GM18526 (cell line): ENCODE data around the gene ABCA13.

Experiments
- POLR2A ChIP-seq: IDR thresholded peaks from 3 replicates; pipeline ENCODE4 v1.6.1; 2011; ENCODE audit not compliant: insufficient read length; ENCODE audit errors: extremely low read depth

The ABCA13 gene

DNA sequence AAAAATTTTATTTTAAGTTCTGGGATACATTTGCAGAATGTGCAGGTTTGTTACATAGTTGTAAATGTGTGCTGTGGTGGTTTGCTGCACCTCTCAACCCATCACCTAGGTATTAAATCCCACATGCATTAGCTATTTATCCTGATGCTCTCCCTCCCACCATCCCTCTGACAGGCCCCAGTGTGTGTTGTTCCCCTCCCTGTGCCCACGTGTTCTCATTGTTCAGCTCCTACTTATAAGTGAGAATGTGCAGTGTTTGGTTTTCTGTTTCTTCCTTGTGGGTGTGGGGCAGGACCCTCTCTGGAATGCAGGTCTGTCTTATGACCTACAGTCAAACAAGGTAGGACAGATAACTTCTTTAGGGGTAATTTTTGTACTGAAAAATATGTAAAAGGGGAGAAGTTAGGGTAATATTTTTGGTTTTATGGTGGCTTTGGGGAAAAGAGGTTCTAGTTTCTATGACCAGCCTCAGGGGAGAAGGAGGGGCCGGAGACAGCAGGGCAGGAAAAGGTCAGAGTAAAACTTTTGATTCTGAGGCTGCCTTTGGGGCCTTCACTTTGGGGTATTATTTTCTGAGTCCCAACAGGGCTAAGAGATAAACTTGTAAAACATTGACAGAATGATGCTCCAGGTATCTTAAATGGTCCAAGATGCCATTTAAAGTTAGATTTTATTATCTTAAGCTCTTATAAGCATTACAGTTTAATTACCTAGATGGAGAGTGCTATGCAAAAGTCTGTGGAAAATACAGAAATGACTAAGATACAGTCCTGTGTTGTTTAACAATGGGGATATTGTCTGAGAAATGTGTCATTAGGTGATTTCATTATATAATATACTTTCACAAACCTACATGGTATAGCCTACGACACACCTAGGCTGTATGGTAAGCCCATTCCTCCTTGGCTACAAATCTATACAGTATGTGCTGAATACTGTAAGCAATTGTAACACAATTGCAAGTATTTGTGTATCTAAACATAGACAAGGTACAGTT, 354.8 kb downstream of the ABCA13 start:
- TF ChIP-seq POLR2A = no peak

DNA sequence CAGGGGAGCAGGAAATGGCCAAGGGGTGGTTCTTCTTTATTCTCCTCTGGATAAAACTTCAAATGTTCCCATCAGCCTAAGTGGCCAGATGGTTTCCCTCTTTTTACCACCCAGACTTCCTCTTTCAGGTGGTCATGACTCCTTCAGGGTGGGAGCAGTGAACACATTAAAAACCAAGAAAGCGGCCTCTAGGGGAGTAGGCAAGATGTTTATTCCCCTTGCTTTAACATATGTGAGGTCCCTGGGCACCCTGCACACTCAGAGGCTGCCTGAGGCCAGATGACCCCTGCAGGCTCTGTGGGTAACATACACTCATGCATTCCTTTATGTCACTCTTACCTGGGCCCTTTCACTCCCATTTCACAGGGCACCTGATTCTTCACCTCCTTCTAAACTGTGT, 357.4 kb downstream of the ABCA13 start:
- no peak for TF ChIP-seq POLR2A

DNA sequence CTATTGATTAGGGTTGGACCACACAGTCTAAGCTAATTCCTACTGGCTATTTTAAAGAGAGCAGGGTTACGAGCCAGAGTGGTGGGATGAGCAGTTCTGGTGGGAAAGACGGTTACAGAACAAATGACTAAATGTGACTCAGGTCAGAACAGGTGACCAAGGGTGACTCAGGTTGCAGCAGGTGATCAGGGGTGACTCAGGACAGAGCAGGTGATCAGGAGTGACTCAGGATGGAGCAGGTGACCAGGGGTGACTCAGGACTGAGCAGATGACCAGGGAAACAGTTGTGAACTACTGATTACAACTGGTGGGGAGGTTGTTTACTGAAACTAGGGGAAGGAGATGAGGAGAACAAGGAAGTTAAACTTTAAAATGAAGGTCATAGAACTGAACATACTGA, 366.3 kb downstream of the ABCA13 start:
- TF ChIP-seq POLR2A = no peak

DNA sequence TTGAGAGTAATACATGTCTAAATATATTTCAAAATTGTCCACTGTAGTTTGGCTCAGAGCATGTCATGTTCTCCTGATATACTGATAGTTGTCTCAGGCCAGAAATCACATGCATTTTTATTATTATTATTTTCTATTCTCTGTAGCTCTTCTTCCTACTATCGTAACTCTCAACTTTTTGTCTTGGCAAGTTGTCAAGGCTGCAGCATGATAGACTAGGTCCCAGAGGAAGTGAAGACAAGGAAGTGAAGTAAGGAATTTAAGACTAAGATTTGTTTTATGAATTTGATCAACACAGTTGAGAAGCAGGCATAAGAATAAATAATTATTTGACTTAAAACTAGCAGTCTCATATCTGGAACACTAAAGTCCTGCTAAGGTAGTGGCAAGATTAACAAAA, 369.5 kb downstream of the ABCA13 start:
- no peak for TF ChIP-seq POLR2A

DNA sequence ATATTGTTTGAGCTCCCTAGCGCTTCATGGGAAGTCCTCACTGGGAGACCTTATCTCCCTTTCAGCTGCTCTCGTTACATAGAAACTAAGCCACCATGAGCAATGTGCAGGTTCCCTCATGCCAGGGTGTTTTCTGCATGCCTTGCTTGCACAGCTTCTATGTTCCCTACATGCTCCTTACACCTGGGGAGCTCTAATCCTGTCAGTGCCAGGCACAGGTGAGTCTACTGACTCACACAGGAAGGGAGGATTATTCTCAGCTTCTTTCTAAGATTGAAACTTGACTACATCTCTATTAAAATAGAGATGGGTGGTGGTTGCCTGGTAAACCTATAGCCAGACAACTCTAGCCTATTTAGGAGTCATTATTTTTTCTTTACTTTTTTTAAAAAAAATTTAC, 377.4 kb downstream of the ABCA13 start:
- TF ChIP-seq POLR2A = no peak

DNA sequence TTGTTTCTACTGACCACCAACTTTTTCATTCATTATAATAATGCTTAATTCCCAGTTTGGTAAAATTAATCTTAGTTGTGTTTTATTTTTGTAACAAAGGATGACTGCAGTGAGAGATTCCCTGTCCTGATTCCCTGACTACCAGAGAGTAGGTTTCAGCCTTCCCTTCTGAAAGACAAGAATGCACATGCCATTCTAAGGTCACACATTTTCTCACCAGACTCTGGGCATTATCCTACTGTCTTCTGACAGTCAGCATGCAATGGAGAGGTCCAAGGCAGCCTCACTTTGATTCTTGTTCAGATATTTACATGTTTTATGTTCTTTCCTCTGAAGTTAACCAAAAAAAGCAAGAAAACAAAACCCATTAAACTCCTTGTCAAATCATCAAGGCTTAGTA, 380.4 kb downstream of the ABCA13 start:
- TF ChIP-seq POLR2A = no peak

DNA sequence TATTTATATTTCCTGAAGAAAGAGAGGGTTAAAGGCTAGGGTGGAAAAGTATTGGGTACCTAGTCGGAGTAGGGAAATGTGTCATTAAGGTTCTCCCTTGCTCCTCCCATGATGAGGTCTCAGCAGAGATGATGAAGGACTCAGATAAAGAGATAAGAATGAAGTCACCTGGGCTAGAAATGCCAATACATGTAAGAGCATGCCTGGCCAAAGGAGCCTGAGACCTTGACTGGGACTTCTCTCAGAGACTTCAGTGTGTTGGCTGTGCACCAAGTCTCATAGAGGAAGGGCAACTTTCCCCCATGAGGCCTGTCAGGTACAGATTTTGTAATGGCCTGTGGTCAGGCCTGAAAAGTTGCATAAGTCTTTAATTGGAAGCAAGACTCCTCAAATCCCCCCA, 392.1 kb downstream of the ABCA13 start:
- no peak for TF ChIP-seq POLR2A

DNA sequence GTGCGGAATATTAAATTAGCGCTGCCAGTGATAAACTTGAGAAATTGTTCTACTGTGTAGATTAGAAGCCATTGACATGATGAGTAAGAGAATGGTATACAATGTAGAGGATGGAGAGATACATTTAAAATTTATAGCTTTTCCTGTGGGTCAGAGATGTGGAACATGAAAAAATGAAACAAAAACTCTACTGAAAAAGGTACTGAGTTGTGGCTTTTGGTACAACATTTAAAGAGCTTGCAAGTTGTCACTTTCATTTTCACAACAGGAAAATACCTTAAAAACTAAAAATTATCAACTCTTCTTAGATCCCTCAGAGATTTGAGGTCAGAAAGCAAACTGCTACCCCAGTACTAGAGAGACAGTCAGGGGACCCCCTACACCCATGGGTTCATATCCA, 404.3 kb downstream of the ABCA13 start:
- TF ChIP-seq POLR2A = no peak

DNA sequence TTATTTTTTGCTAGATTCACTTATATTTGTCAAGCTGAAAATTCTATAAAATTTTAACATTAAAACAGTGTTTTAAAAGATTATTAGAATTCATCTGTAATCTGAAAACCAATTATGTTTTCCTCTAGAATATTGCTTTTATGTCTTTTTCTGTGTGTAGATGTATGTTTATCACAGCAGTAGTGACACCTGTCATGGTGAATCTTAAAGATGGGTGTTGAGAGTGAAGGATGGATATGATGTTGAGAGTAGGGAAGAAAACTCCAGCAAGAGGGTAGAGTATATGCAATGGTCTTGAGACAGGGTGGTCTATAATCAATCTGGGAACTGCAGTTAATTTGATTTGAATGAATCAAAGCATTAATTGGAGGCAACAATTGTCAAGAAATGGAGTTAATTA, 416.2 kb downstream of the ABCA13 start:
- no peak for TF ChIP-seq POLR2A

DNA sequence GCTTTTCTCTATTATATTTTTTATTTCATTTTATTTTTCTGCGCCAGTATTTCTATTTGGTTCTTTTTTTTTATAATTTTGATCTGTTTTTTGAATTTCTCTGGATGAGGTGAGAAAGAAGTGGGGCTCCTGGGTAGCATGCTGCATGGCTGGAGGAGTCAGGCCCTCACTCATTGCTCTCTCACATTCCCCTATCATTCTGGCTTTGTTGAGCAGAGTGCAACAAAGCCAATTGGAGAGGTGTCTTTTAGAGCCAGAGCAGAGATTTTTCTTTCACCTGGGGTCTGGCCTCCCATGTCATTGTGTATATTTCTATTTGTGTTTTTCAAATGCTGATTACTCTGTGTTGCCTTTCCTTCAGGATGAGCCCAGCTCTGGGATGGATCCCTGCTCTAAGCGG, 423.1 kb downstream of the ABCA13 start:
- no peak for TF ChIP-seq POLR2A

DNA sequence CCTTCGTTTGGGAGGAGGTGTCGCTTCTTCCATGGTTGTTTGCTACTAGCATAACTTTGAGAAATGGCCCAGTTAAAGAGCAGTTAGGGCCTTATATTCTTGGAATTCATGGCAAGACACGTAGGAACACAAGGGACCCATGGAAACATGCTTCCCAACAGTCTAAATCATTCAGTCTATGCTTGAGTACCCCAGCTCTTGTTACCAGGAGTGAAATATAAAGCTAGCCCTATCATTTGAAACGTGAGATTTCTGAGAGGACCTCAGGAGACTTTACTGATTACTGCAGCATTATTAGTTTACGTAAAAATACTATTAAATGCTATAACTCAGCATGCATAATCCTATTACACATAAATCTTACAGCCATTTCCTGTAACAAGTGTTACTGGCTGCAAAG, 424.5 kb downstream of the ABCA13 start:
- no peak for TF ChIP-seq POLR2A

DNA sequence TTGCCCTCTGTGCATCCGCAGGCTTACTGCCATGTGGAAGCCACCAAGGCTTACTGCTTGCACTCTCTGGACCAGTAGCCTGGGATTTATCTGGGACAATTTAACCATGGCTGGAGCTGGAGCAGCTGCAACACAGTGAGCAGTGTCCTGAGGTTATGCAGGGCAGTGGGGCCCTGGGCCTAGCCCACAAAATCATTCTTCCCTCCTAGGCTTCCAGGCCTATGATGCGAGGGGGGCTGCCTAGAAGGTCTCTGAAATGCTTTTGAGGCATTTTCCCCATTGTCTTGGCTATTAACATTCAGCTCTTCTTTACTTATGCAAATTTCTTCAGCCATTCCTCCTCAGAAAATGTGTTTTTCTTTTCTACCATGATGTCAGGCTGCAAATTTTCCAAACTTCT, 439.4 kb downstream of the ABCA13 start:
- TF ChIP-seq POLR2A = no peak

DNA sequence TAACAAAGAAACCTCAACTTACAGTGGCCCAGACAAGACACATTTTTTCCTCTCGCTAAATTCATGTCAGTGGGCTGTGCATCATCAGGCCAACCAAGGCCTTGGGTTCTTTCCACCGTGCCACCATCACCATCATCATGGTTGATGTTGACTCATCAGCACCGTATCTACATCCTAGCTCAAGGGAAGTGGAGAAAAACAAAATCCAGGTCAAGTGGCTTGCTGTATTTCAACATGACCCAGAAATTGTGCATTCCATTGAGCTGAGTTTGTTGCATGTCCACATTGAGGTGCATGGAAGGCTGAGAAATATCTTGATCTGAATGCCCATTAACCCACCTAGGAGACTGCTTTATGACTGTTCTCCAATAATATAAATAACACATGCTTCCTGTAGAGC, 440.7 kb downstream of the ABCA13 start:
- TF ChIP-seq POLR2A = no peak

DNA sequence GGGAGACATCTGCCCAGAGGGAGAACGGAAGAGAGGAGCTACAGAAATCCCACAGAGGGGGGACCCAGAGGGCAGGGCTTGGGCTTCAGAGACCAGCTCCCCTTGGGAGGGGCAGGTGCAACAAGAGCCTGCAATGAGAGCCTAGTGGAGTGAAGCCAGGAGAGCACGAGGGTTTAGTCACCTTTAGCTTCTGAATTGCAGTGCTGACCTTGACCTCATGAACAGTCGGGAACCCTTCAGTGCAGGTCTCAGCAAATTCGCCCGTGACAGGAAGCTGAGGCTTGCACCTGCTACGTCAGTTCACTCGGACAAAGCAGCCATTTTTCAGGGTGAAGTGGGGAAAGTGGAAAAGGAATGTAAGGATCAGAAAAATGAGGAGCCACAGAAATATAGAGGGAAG, 446.2 kb downstream of the ABCA13 start:
- no peak for TF ChIP-seq POLR2A

DNA sequence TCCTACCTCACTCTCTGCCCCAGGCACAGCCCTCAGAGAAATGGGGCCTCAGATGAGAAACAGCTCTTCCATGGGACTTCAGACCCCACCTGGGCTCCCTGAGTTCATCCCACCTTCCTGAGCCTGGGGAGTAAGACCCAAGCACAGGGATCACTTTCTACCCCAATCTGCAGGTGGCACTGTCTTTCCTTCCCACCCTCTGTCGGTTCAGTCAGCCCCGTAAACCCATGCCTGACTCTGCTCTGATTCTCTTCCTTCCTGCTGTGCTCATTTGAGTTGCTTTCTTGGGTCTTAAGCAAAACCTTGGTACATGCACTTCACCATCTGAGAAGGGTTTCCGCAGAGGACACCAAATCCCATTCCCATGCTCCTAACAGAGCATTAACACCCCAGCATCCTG, 446.7 kb downstream of the ABCA13 start:
- TF ChIP-seq POLR2A = no peak

DNA sequence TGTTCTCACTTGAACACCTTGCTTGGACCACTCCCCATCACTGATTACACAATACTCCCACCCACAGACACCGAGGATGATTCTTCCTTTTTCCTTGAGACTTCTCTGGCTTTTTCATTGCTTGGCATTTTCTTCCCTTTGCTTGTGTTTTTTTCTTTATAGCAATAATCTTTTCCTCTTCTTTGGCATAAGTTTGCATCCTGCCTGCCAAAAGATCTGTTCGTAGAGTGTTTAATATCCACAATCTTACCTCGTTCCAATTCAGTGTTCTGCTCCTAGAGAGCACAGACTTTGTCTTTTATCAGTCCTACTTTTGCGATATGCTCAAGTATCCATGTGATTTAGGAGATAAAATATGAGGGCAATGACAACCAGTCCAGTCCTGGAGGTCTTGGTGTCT, 449.8 kb downstream of the ABCA13 start:
- no peak for TF ChIP-seq POLR2A

DNA sequence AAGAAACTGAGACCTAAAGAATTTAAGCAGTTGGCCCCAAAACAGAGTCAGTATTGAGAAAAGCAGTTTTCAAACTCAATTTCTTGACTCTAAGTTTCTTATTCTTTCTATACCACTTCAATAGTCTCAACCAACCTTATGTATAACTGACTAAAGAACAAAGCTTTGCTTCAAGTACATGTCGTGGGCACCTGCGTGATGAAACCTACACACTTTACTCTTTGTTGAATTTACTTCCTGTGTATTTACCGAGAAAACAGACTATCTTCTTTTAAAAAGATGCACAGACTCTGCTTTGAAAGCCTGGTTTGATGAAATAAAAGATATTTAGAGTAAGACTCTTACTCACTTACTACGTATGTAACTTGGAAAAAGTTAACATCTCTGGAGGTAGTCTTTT, 455.9 kb downstream of the ABCA13 start:
- TF ChIP-seq POLR2A = no peak
